Ammon's horn (tissue), 1 donor: ENCODE results near the gene GOT2.
A peak's percentile ranks its signal among the peaks of the same experiment; 100 is the strongest.
"Not testable (repeated sequence)": the region's sequence is repeated elsewhere in the genome, so short reads cannot be mapped to it uniquely, and the experiment has no call there.

ENCODE experiments used
- DNase-seq: peaks from one replicate; pipeline ENCODE4 v3.0.0-alpha.2; 2016; ENCODE audit warnings: low spot score

GOT2 gene

DNA sequence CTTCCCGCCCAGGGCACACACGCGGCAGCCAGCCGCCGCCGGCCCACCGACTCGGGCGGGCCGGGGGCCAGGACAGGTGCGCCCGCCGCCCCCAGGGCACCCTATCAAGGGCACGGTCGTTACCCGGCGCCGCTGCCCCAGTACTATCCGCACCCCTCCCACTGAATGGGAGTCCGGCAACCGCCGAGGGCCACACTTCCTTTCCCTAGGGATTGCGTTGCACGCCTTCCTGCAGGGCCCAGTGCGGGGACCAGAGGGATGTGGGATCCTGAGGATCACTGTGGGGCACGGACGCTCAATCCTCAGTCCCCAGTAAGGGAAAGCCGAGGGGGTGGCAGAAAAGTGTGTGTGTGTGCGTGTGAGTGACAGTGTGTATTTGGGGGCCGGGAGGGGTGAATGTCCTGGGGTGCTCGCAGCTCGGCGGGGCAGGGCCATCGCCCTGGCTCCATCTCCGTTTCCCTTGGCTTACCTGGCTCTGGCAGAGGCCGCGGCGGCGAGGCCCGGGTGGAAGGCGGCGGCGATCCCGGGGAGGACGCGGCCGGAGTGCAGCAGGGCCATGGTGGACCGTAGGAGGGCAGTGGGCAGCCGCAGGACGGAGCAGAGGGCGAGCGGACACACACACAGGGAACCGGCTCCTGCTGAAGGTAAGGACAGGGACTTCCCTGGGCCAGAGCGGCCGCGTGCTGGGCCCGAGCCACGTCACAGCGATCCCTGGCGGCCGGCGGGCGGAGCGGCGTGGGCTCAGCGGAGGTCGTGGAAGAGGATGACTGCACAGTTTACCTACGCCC lies at the start of gene GOT2:
Gene GOT2, minus strand, starts transcription at position 646 of the 788 bp plus-strand sequence. Its CDS starts 88 bp downstream, at position 558.
- peak; percentile 88 for DNase-seq

DNA sequence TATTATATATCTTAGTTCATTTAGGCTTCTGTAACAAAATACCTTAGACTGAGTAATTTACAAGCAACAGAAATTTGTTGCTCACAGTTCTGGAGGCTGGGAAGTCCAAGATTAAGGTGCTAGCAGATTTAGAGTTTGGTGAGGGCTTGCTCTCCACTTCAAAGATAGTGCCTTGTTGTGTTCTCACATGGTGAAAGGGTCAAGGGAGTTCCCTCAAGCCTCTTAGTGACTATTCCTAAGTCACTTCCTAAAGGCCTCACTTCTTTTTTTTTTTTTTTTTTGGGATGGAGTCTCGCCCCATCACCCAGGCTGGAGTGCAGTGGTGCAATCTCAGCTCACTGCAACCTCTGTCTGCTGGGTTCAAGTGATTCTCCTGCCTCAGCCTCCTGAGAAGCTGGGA lies 45.2 kb upstream of the GOT2 start:
- DNase-seq = not testable (repeated sequence)

DNA sequence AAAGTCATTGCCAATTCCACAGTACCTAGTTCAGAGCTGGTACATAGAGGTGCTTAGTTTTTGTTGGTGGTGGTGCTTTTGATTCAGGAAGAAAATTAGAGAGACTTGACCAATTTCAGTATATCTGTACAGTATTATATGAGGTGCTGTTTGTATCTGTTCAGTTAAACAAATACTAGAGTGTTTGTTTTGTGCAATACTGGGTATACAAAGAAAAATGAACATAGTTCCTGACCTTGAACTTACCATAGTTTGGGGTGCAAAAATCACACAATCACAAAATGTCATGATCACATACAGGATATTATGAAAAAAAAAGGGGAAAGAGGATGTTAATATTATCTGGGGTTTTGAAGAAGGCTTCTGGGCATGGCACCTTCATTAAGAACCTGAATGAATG lies 39.8 kb upstream of the GOT2 start:
- no peak for DNase-seq

DNA sequence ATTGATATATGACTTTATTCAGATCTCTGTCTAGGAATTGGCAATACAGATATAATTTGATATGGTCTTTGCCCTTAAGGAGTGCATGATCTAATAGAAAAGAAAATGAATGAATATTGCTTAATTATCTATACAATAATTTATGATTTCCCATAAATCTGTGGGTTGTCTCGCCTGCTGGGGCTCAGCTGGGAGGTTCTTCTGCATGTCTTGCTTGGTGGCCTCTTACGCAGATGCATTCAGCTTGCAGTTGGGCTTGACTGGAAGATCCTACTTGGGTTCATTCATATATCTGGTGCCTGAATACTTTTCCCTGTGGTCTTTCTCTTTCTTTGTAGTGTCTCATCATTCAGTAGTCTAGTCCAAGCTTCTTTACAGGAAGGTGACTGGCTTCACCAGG lies 34.0 kb upstream of the GOT2 start:
- no peak for DNase-seq

- DNase-seq = no peak
Measured at GRCh38 chr16:58767581-58767980, 33.5 kb upstream of the GOT2 start.

- no peak for DNase-seq
Measured at GRCh38 chr16:58756650-58757332, 22.7 kb upstream of the GOT2 start.

DNA sequence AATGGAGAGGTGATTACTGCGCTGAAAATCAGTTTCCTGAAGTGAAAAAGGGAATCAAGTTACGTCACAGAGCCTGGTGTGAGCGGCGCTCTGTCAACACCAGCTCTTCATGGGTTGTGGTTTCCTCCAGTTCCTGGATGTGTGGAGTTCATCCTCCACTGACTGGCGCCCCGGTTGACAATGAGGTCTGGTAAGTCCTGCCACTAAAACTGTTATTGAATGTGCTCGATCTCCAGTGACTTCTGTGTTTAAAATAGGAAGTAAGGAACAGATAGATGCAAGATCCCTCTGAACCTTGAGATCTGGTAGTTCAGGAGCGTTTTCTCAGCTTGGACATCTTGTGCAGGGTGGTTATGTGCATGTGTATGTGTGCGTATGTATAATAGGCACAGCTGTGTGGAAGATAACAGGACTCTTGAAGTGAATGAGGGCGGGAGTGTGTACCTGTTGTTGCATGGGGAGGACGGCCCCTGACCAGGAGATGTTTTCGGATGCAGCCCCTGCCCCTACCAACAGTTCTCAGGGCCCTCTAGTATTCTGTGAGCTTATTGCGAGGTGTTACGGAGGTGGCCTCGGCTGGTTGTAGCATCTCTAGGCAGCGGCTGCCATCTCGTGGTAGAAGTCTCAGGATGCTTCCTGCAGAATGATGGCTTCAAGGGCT lies 22.0 kb upstream of the GOT2 start:
- peak; percentile 94 for DNase-seq

- DNase-seq = no peak
Measured at GRCh38 chr16:58753711-58754134, 19.6 kb upstream of the GOT2 start.

GRCh38 chr16:58744497-58744896 lies 10.4 kb upstream of the GOT2 start:
- no peak for DNase-seq

- no peak for DNase-seq
Measured at GRCh38 chr16:58741976-58742375, 7.9 kb upstream of the GOT2 start.

DNA sequence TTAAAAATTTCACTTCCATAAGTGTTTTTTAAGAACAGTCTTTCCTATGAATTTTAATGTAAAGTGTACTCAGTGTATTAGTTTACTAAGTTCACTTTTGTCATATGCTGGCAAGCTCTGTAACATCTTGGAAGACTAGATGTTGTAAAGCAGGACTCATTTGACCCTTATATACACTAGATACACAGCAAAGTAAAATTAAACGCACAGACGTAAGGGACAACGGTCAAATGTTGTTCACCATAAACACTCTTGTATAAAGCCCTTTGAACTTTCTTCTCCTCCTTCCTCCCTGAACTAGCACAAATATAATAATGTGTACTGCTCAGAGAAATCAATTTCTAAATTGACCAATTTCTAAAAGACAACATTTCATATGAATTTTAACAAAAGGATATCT lies 7.0 kb upstream of the GOT2 start:
- no peak for DNase-seq

GRCh38 chr16:58738672-58739296 lies 4.7 kb upstream of the GOT2 start:
- DNase-seq = no peak

- DNase-seq = not testable (repeated sequence)
Measured at GRCh38 chr16:58736341-58736740, 2.2 kb upstream of the GOT2 start.

DNA sequence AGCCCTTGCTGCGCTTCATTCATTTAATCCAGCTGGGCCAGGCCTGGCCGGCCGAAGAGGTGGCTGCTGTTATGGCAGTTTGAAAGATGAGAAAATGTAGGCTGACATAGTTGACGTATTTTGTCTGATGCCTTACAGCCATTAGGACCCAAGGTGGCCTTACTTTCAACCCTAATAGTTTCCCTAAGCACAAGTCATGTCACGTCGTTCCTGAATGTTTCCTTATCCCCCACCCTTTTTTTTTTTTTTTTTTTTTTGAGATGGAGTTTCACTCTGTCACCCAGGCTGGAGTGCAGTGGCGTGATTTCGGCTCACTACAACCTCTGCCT lies 307 bp upstream of the GOT2 start:
- DNase-seq = no peak

- peak; percentile 16 for DNase-seq
Measured at GRCh38 chr16:58733248-58733670, 857 bp downstream of the GOT2 start.

DNA sequence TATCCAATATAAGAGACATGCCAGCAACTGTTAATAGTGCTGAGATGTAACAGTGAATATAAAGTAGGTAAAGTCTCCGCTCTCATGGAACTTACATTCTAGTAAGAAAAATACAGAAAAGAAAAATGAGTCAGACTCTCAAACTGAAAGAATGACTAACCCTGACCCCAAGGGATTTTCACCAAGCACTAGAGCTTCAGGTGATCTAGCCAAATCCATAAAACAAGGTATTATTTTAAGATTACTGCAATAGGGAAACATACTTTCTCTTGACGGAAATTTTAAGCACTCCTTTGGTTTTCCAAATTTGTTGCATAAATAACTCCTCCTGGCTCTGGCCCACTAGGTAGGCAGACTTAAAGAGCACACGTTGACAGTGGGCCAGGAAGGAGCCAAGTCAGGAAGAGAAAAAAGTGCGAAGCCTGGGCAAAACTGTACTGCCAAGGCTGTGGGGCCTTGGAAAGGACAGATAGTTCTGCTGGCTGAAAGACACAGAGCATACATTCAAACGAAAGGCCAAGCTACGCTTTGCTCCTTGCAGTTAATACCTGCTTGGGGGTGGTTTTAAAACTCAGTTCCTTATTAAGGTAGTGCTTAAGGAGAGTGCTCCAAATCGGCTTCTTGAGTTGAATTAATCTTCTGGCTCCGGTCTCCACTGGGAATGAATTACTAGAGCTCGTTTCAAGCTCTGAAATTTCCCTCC lies 1.4 kb downstream of the GOT2 start:
- DNase-seq = no peak

DNA sequence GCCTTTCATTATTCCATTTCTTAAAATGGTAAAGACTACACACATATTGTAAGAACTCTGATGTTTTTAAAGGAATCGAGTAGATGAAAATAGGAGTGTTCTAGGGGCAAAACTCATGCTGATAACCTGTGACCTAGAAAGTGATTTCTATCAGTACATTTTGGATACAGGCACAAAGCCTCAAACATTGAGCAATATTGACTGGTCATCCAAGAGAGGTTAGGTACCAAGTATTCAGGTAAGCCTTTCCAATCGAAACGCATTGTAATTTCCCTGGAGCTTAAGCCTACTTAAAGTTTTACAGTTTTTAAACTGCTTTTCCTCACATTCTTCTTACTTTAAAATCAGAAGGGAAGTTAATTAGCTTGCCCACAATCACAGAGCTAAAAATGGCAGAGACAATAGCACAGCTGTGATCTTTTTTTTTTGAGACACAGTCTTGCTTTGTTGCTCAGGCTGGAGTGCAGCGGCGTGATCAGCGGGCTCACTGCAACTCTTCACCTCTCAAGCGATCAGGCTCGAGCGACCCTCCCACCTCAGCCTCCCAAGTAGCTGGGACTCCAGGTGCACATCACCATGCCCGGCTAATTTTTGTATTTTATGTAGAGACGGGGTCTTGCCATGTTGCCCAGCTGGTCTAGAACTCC lies 3.3 kb downstream of the GOT2 start:
- peak; percentile 44 for DNase-seq

DNA sequence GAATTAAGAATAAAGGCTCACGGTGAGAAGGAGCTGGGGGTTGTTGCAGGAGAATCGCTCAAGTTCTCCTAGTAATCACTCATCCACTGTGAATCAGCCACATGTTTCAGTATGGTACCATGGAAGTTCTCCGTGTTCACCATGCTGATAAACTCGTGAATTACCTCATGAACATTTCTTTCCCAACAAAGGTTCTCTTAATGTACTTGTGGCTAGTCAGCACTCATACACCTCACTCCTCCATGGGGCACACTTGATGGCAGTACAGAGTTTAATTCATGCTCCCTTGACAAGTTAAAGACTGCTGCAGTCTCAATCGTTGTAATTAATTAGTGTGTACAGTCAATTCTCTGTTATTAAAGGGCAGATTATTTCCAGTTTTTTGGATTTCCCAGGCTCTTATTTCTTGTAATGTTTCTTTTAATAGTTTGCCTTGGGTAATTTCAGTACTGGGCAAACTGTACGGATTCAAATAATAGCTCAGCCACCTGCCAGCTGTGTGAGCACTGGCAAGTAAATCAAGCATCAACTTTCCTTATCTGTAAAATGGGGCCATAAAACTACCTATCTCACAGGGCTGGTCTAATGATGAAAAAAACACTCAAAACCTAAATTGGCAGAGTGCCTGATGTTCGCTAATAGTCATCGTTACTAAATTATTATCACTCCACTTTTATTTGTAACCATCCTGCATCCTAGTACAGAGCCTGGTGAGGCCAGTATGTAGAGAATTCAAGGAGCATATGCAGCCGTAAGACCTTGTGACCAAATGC lies 6.1 kb downstream of the GOT2 start:
- DNase-seq = no peak

DNA sequence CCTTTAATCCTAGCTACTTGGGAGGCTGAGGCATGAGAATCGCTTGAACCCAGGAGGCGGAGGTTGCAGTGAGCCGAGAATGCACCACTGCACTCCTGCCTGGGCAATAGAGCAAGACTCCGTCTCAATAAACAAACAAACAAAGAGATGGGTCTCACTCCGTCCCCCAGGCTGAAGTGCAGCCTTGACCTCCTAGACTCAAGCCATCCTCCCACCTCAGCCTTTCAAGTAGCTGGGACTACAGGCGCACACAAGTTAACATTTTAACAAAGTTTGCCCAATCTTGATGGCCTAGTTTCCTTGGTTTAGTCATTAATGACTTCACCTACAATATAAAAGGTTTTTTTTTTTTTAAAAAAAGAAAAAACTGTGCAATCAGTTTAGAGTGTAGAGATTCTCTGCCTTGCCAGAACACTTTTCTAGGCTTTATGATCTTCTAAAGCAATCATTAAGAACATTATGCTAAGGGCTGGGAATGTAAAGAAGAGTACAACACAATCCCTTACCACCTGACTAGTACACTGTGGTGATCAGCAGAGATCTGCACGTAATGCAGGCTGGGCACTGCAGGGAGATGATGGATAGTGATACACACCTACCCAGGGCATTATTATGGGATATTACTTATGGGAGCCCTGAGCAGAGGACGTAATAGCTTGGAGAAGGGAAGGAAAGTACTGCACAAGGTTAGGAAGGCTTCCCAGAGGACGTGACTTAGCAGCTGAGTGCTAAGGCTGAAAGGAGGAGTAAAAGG lies 6.9 kb downstream of the GOT2 start:
- no peak for DNase-seq

GRCh38 chr16:58723109-58723508 lies 11.0 kb downstream of the GOT2 start:
- no peak for DNase-seq
